Heart right ventricle (tissue), 16 donors: ENCODE measurements around the gene PDCD4. TPM values are rescaled to one million over a fixed set of nuclear protein-coding genes. Genes with fewer than 3 reads are reported as not detected.

Source experiments
- ATAC-seq, 8 donors: fragments of 200-7000 bp; cut with Tn5 transposase; one replicate each; pipeline ENCODE4 v1.9.1; 2020; ENCODE audit warnings: mild to moderate bottlenecking in 8 of 8, moderate library complexity in 8 of 8, moderate number of reproducible peaks in 1 of 8
- DNase-seq, 2 donors: peaks; one replicate each; pipeline ENCODE4 v3.0.0-alpha.2; 2020
- H3K27ac ChIP-seq, 10 donors: fragments of 200-600 bp; sonication (generic) in 2 of 10; one replicate each; pipeline versions ENCODE4 v1.5.0 to v1.8.0; 2020 to 2022; ENCODE audit warnings: mild to moderate bottlenecking in 3 of 10
- H3K27me3 ChIP-seq, 7 donors: fragments of 200-600 bp; one replicate each; pipeline ENCODE4 v1.8.0; 2021 to 2022; ENCODE audit warnings: mild to moderate bottlenecking in 2 of 7
- H3K36me3 ChIP-seq, 9 donors: fragments of 200-600 bp; sonication (generic) in 1 of 9; one replicate each; pipeline versions ENCODE4 v1.5.0 to v1.8.0; 2020 to 2022; ENCODE audit warnings: mild to moderate bottlenecking in 2 of 9
- H3K4me1 ChIP-seq, 9 donors: fragments of 200-600 bp; sonication (generic) in 1 of 9; one replicate each; pipeline versions ENCODE4 v1.5.0 to v1.8.0; 2020 to 2022; ENCODE audit warnings: mild to moderate bottlenecking in 4 of 9
- H3K4me3 ChIP-seq, 10 donors: fragments of 200-600 bp; sonication (generic) in 2 of 10; one replicate each; pipeline versions ENCODE4 v1.5.0 to v1.8.0; 2020 to 2022; ENCODE audit warnings: mild to moderate bottlenecking in 7 of 10, moderate library complexity in 2 of 10
- H3K9me3 ChIP-seq, 11 donors: fragments of 200-600 bp in 10 of 11; sonication (generic) in 2 of 11; one replicate each; pipeline versions ENCODE4 v1.5.0 to v1.8.0; 2013 to 2022; ENCODE audit warnings: mild to moderate bottlenecking in 2 of 11, control low read depth in 1 of 11, moderate library complexity in 1 of 11
- CTCF ChIP-seq, 9 donors: fragments of 200-600 bp; sonication (generic) in 2 of 9; IDR thresholded peaks; one replicate each; pipeline versions ENCODE4 v1.5.0 to v1.8.0; 2021 to 2022; ENCODE audit warnings: antibody characterized with exemption in 9 of 9, mild to moderate bottlenecking in 5 of 9, moderate library complexity in 1 of 9
- WGBS, 2 donors: extraction: QIAGEN DNeasy Blood & Tissue Kit; methylation state at CpG; one replicate each; pipeline ENCODE4 v1.1.7; 2013; ENCODE audit warnings: inconsistent platforms in 1 of 2; 5-methylcytosine and 5-hydroxymethylcytosine counted together
- intact Hi-C, 10 donors: fragments of 100-400 bp; cut with DNase I; formaldehyde crosslinking; loops; one replicate each; pipeline versions ENCODE4 v1.11.1 to v1.14.2; 2022
- polyA plus RNA-seq, 2 donors: library from polyadenylated mRNA; stranded (reverse); fragments of 200-250 nt; gene quantifications; one replicate each; pipeline ENCODE4 v1.2.3, GENCODE V29; 2013
- total RNA-seq, 10 donors: library from RNA; stranded (reverse); fragmentation: NEBNext Ultra II Directional in 3 of 10; extraction: Animal tissue kit (Norgen Biotek cat#: 25700) in 3 of 10; gene quantifications; one replicate each; pipeline versions ENCODE4 v1.2.1 to v1.2.4, GENCODE V29; 2021 to 2023
- donor health status: Arrhythmogenic right ventricular cardiomyopathy.
- donor health status: ischemic (EF 13 %, LVEDD 7.1; RV severe dilation, severe dysfunction).
- donor health status: healthy with polysubstance abuse.
- donor health status: DM: no; HTN: yes; CAD: no.
- donor health status: DM: no; HTN: no; CAD: no.
- donor health status: ischemic (EF 25% LVEDD 6.9; RV normal size, moderate dysfunction).
- donor health status: ischemic (EF 25% LVEDD 5.7; RV mildly dilated, moderate dysfunction).
- donor health status: healthy.
- donor health status: DM: yes; HTN: yes; CAD: no.
- donor health status: Ischemic cardiomyopathy.
- donor health status: ischemic (EF 35%, LVEDD 5.7; RV mildly dilated, moderate dysfunction).
- donor health status: nonischemic (EF 11% LVEDD 7.7; RV severe dilation, severe dysfunction).
- donor health status: DM: yes; HTN: yes; CAD: no.
- donor health status: PGD.
- donor health status: ischemic (EF 29% LVEDD 5.4; RV normal size, mild dysfunction).
- donor health status: nonischemic (EF 23%, LVEDD 6.1; RV moderate dilation, normal function).

The PDCD4 gene
- total and polyA plus RNA-seq, 12 donors, result 15.9 to 59.5 (median 45.7) TPM

DNA sequence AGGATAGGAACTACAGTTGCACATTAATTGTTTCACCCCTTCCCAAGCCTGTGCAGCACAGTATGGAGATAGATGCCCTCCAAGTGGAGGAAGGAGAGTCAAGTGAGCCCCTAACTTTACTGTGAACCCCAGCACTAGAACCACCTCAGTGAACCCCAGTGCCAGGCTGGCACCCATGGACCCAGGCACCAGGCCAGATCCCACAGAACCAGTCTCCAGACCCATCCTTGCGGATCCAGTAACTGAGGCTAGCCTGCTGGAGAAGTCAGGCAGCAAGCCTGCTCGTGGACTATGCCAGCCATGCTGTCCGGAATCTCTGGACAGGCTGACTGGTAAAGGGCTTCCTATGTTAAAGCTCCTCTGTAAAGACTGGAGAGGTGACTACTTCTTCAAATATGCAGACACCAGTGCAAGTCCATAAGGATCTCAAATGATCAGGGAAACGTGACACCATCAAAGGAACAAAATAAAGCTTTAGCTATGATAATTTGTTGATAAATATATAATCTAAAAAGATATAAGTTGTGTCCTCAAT, 75.4 kb downstream of the PDCD4 start:
- no peak for TF ChIP-seq CTCF (IDR thresholded peaks at IDR 0.05)

More for the DNA sequence above, 75.4 kb downstream of the PDCD4 start:
- peaks cover 0 to 26% (median 0%) of the 10 kb centered on the region in 9 donors for H3K36me3 ChIP-seq
- H3K4me1 ChIP-seq, result peaks cover 0 to 38% (median 19%) of the 10 kb centered on the region in 9 donors
- ATAC-seq, result no peak
- intact Hi-C loops, result no loop called here
- H3K4me3 ChIP-seq, result no peak overlapping the region
- no peak overlapping the region for H3K27ac ChIP-seq
- 81 to 87% methylated on average over 4 of the region's 4 CpGs for WGBS, 2 donors
- peaks cover 0 to 6% (median 0%) of the 10 kb centered on the region in 11 donors for H3K9me3 ChIP-seq
- no peak for DNase-seq
- no peaks in the 10 kb centered on the region for H3K27me3 ChIP-seq

Other genes starting within 250 kb of the PDCD4 start
- gene RBM20, start 227.6 kb upstream of the PDCD4 start, total RNA-seq, result 100 to 1,000 TPM in 8 of 10 donors, 10 to 100 TPM in 2; 69.4 to 186 (median 145) TPM
- 10 to 100 TPM; 10.1 to 61.9 TPM for gene RBM20, start 227.6 kb upstream of the PDCD4 start, polyA plus RNA-seq
- 10 to 100 TPM; 16.6 to 30.7 (median 23.8) TPM for gene BBIP1, start 47.3 kb downstream of the PDCD4 start, total RNA-seq
- gene BBIP1, start 47.3 kb downstream of the PDCD4 start, polyA plus RNA-seq, result 10 to 100 TPM; 24.0 to 32.0 TPM
- 10 to 100 TPM; 39.3 to 68.2 (median 49.1) TPM for gene SHOC2, start 47.7 kb downstream of the PDCD4 start, total RNA-seq
- gene SHOC2, start 47.7 kb downstream of the PDCD4 start, polyA plus RNA-seq, result 10 to 100 TPM; 18.6 to 22.4 TPM
- gene ADRA2A, start 205.1 kb downstream of the PDCD4 start, total RNA-seq, result 1 to 10 TPM in 2 of 10 donors, under 1 TPM in 8; 0.32 to 1.4 (median 0.66) TPM
- gene ADRA2A, start 205.1 kb downstream of the PDCD4 start, polyA plus RNA-seq, result under 1 TPM; 0.29 to 0.78 TPM